ENCODE data around the gene DIAPH3.

Gene DIAPH3

GRCh38 chr13:60170414-60170813 is 6.7 kb upstream of the DIAPH3 start:
- Histone ChIP-seq H3K36me3 (ENCODE audit: control insufficient read depth, insufficient read depth, low read length) (no peaks in the 10 kb centered on the region), H3K4me3 (ENCODE audit: low read length) (no peak overlapping the region), H3K27ac (ENCODE audit: low read depth, low read length) (no peak overlapping the region), H3K27me3 (ENCODE audit: control insufficient read depth, insufficient read depth, low read length) (no peaks in the 10 kb centered on the region), H3K4me1 (ENCODE audit: control insufficient read depth, insufficient read depth, low read length) (no peaks in the 10 kb centered on the region), H3K9ac (ENCODE audit: low read length) (no peak overlapping the region)

DNA sequence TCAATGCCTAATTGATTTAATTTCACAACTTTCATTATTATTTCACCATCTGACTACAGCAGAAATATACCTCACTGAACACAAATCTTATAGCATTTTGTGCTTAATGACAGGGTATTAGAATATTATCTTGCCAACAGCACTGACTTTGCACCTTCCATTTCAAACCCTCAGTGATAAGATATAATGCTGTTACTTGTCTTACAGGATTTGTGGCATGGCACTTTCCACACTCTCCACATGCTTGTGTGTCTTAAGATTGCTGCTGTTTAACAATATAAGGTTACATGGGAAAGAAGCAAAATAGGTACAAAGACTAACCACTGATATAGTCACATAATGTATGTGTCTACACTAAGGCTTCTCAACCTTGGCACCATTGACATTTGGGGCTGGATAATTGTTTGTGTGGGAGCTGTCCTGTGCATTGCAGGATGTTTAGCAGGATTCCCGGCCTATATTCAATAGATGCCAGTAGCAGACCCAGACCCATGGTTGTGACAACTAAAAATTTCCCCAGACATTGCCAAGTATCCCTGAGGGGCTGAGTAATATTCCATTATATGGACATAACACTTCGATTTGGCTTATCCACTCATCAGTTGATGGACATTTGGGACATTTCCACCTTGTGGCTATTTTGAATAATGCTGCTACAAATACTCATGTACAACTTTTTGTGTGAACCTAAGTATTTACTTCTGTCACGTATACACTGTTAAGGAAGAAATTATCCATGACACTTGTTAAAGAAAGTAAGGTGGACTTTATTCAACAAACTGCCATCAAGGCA is 5.7 kb upstream of the DIAPH3 start:
- H3K27me3 ChIP-seq (ENCODE audit: control insufficient read depth, insufficient read depth, low read length): no peaks in the 10 kb centered on the region
- no peak overlapping the region for H3K9ac ChIP-seq (ENCODE audit: low read length)
- H3K36me3 ChIP-seq (ENCODE audit: control insufficient read depth, insufficient read depth, low read length): no peaks in the 10 kb centered on the region
- H3K4me1 ChIP-seq (ENCODE audit: control insufficient read depth, insufficient read depth, low read length): no peaks in the 10 kb centered on the region
- no peak overlapping the region for H3K4me3 ChIP-seq (ENCODE audit: low read length)
- no peak overlapping the region for H3K27ac ChIP-seq (ENCODE audit: low read depth, low read length)

- H3K9ac ChIP-seq (ENCODE audit: low read length): no peak overlapping the region
- H3K27ac ChIP-seq (ENCODE audit: low read depth, low read length): no peak overlapping the region
- no peaks in the 10 kb centered on the region for H3K36me3 ChIP-seq (ENCODE audit: control insufficient read depth, insufficient read depth, low read length)
- no peak overlapping the region for H3K4me3 ChIP-seq (ENCODE audit: low read length)
- H3K27me3 ChIP-seq (ENCODE audit: control insufficient read depth, insufficient read depth, low read length): no peaks in the 10 kb centered on the region
- H3K4me1 ChIP-seq (ENCODE audit: control insufficient read depth, insufficient read depth, low read length): no peaks in the 10 kb centered on the region
Measured at GRCh38 chr13:60167121-60167520, 3.4 kb upstream of the DIAPH3 start.

DNA sequence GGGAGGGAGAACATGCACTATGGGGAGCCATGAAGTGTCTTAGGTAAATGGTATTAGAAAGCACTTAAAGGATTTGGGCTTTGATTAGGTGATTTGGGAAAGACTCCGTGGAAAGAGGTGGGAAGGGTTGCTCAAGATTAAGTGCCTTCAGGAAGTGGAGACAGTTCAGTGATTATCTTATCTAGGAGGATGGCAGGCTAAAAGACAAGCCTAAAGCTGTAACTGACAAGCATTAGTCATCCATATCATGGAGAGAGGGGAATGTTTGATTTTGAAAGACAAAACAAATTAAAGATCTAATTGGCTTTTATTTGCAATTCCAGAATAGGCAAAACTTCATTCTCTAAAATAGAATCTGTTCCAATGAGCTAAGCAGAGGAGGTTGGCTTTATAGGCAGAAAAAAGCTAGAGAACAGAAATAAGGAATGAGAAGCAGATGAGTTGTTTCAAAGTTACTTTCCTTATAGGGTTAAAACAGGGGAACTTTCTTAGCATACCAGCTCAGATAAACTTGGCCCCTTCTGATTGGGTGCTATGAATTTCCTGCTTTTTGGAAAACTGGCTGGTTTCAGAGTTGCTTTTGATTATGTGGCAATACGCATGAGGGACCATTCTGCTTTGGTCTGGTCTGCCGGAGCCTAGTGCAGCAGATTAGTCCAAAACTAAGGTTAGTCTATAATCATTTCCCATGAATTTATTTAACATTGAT is 1.8 kb upstream of the DIAPH3 start:
- no peak overlapping the region for H3K9ac ChIP-seq (ENCODE audit: low read length)
- H3K4me1 ChIP-seq (ENCODE audit: control insufficient read depth, insufficient read depth, low read length): no peaks in the 10 kb centered on the region
- peak overlapping the region; percentile 99 for H3K4me3 ChIP-seq (ENCODE audit: low read length)
- no peaks in the 10 kb centered on the region for H3K36me3 ChIP-seq (ENCODE audit: control insufficient read depth, insufficient read depth, low read length)
- H3K27ac ChIP-seq (ENCODE audit: low read depth, low read length): no peak overlapping the region
- no peaks in the 10 kb centered on the region for H3K27me3 ChIP-seq (ENCODE audit: control insufficient read depth, insufficient read depth, low read length)

DNA sequence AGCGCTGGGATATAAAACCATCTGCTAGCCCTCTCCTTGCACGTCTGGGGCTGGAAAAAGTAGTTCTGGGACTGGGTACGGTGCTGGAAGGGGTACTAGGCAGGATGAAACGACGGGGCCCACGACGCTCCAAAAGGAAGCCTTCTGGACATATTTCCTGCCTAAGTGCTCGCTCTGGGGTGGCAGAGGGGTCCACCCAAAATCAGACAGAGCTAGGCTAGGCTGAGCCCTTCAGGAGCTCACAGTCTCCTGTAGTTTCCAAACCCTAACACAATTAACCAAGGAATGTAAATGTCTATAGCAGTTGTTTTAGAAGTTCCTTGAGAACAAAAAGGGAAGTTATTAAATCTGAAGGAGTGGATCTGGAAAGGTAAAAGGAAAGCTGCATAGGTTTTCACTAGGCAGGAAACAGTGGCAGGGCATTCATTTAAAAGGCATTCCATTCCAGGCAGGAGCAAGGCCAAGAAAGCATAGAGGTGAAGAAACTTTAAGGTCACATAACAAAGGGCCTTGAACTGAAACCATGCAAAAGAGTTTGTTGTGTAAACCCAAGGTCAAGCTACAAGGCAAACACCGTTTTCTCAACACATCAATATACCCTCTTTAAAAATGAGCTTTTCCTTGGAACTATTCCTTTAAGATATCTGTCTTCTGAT is 634 bp upstream of the DIAPH3 start:
- Histone ChIP-seq H3K4me1 (ENCODE audit: control insufficient read depth, insufficient read depth, low read length) (no peaks in the 10 kb centered on the region), H3K4me3 (ENCODE audit: low read length) (peak overlapping the region; percentile 99), H3K36me3 (ENCODE audit: control insufficient read depth, insufficient read depth, low read length) (no peaks in the 10 kb centered on the region)

DNA sequence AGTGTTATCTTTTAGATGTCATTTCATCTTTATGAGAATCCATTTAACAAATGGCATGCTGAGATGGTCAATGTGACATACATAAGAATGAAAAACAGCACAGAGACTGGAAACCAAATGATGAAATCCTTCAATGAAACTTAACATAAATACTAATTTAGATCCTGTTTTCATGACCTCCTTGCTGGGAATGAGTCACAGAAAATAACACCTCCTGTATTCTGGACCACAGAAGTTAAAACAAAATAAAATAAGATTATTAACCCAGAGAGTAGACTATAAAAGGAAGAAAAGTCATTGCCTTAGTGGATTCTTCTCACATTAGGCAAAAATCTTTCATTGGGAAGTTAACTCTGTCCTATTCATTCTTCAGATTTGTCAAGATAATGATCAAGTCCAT is 1.6 kb downstream of the DIAPH3 start:
- Histone ChIP-seq H3K27ac (ENCODE audit: low read depth, low read length) (no peak overlapping the region), H3K9ac (ENCODE audit: low read length) (no peak overlapping the region), H3K36me3 (ENCODE audit: control insufficient read depth, insufficient read depth, low read length) (no peaks in the 10 kb centered on the region), H3K4me3 (ENCODE audit: low read length) (no peak overlapping the region), H3K27me3 (ENCODE audit: control insufficient read depth, insufficient read depth, low read length) (no peaks in the 10 kb centered on the region), H3K4me1 (ENCODE audit: control insufficient read depth, insufficient read depth, low read length) (no peaks in the 10 kb centered on the region)

More for the DNA sequence above, 634 bp upstream of the DIAPH3 start:
- no peaks in the 10 kb centered on the region for H3K27me3 ChIP-seq (ENCODE audit: control insufficient read depth, insufficient read depth, low read length)
- H3K9ac ChIP-seq (ENCODE audit: low read length): peak overlapping the region; percentile 86
- peak overlapping the region; percentile 94 for H3K27ac ChIP-seq (ENCODE audit: low read depth, low read length)

DNA sequence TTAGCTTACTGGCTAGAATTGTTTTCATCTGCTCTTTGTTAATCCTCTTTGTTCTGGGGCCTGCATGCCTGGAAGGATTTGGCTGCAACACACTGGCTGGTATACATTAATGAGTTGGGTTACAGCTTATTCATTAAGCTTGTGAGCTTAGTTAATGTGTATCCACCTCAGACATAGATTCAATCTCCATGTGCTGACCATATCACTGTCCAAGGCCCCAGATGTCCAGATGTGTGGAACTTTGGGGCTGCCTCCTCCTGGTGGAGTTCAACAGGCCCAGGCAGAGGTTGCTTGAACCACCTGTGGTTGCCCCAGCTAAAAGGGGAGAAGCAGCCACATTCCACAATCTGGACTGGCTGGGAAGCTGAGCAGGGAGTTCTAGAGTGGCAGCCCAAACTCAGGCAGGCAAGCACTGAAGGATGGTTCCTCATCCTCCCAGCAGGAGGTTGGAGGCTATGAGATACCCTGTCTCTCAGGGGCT is 5.4 kb downstream of the DIAPH3 start:
- H3K27ac ChIP-seq (ENCODE audit: low read depth, low read length): no peak overlapping the region
- no peaks in the 10 kb centered on the region for H3K4me1 ChIP-seq (ENCODE audit: control insufficient read depth, insufficient read depth, low read length)
- no peak overlapping the region for H3K4me3 ChIP-seq (ENCODE audit: low read length)

GRCh38 chr13:60155978-60156377 is 7.8 kb downstream of the DIAPH3 start:
- H3K9ac ChIP-seq (ENCODE audit: low read length): no peak overlapping the region
- H3K27ac ChIP-seq (ENCODE audit: low read depth, low read length): no peak overlapping the region
- H3K36me3 ChIP-seq (ENCODE audit: control insufficient read depth, insufficient read depth, low read length): no peaks in the 10 kb centered on the region
- H3K27me3 ChIP-seq (ENCODE audit: control insufficient read depth, insufficient read depth, low read length): no peaks in the 10 kb centered on the region
- no peak overlapping the region for H3K4me3 ChIP-seq (ENCODE audit: low read length)
- H3K4me1 ChIP-seq (ENCODE audit: control insufficient read depth, insufficient read depth, low read length): no peaks in the 10 kb centered on the region

More for the DNA sequence above, 5.4 kb downstream of the DIAPH3 start:
- no peaks in the 10 kb centered on the region for H3K27me3 ChIP-seq (ENCODE audit: control insufficient read depth, insufficient read depth, low read length)
- H3K36me3 ChIP-seq (ENCODE audit: control insufficient read depth, insufficient read depth, low read length): no peaks in the 10 kb centered on the region
- no peak overlapping the region for H3K9ac ChIP-seq (ENCODE audit: low read length)

GRCh38 chr13:60152904-60153303 is 10.8 kb downstream of the DIAPH3 start:
- Histone ChIP-seq H3K36me3 (ENCODE audit: control insufficient read depth, insufficient read depth, low read length) (no peaks in the 10 kb centered on the region), H3K27me3 (ENCODE audit: control insufficient read depth, insufficient read depth, low read length) (no peaks in the 10 kb centered on the region), H3K4me1 (ENCODE audit: control insufficient read depth, insufficient read depth, low read length) (no peaks in the 10 kb centered on the region), H3K4me3 (ENCODE audit: low read length) (no peak overlapping the region), H3K27ac (ENCODE audit: low read depth, low read length) (no peak overlapping the region), H3K9ac (ENCODE audit: low read length) (no peak overlapping the region)

DNA sequence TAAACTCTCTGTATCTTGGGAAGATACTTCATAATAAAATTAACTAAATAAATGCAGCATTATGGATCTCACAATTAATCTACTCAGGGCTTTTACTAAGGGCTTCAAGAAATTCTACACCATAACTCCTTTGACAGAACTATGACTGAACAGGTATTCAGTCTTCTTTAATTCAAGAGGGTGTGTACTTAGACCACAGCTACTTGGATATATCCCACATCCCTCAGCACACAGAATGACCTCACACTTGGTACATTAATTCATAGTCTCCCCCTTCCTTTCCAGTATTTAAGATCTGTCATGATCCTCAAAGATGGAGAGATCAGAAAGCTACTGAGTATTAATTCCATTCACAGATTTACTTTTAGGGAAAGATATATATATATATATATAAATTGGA is 11.6 kb downstream of the DIAPH3 start:
- Histone ChIP-seq H3K9ac (ENCODE audit: low read length) (no peak overlapping the region), H3K27ac (ENCODE audit: low read depth, low read length) (no peak overlapping the region), H3K27me3 (ENCODE audit: control insufficient read depth, insufficient read depth, low read length) (no peaks in the 10 kb centered on the region), H3K36me3 (ENCODE audit: control insufficient read depth, insufficient read depth, low read length) (no peaks in the 10 kb centered on the region), H3K4me1 (ENCODE audit: control insufficient read depth, insufficient read depth, low read length) (no peaks in the 10 kb centered on the region), H3K4me3 (ENCODE audit: low read length) (no peak overlapping the region)

- Histone ChIP-seq H3K36me3 (ENCODE audit: control insufficient read depth, insufficient read depth, low read length) (no peaks in the 10 kb centered on the region), H3K27me3 (ENCODE audit: control insufficient read depth, insufficient read depth, low read length) (no peaks in the 10 kb centered on the region), H3K4me1 (ENCODE audit: control insufficient read depth, insufficient read depth, low read length) (no peaks in the 10 kb centered on the region), H3K4me3 (ENCODE audit: low read length) (no peak overlapping the region), H3K27ac (ENCODE audit: low read depth, low read length) (no peak overlapping the region), H3K9ac (ENCODE audit: low read length) (no peak overlapping the region)
Measured at GRCh38 chr13:60150538-60150937, 13.2 kb downstream of the DIAPH3 start.

- H3K27me3 ChIP-seq (ENCODE audit: control insufficient read depth, insufficient read depth, low read length): no peaks in the 10 kb centered on the region
- no peaks in the 10 kb centered on the region for H3K36me3 ChIP-seq (ENCODE audit: control insufficient read depth, insufficient read depth, low read length)
- no peak overlapping the region for H3K4me3 ChIP-seq (ENCODE audit: low read length)
- no peaks in the 10 kb centered on the region for H3K4me1 ChIP-seq (ENCODE audit: control insufficient read depth, insufficient read depth, low read length)
- H3K27ac ChIP-seq (ENCODE audit: low read depth, low read length): no peak overlapping the region
- no peak overlapping the region for H3K9ac ChIP-seq (ENCODE audit: low read length)
Measured at GRCh38 chr13:60148918-60149317, 14.8 kb downstream of the DIAPH3 start.

All from rectal smooth muscle tissue (tissue), 1 donor.